ENCODE measurements around the gene FRMD4A. TPM values are rescaled to one million over a fixed set of nuclear protein-coding genes. Genes with fewer than 3 reads are reported as not detected.

Gene FRMD4A
- total and polyA plus RNA-seq, 11 donors = 12.2 to 58.1 (median 28.1) TPM

- Histone ChIP-seq H3K36me3 (no peaks in the 10 kb centered on the region), H3K27ac (no peak overlapping the region), H3K27me3 (no peaks in the 10 kb centered on the region), H3K4me1 (peaks cover 0 to 11% (median 5%) of the 10 kb centered on the region in 12 donors), H3K4me3 (no peak overlapping the region), H3K9me3 (no peaks in the 10 kb centered on the region)
- 77 to 87% (median 85%) methylated on average over 9 of the region's 9 CpGs for WGBS, 4 donors
- DNase-seq (no peak), ATAC-seq (no peak)
- TF ChIP-seq CTCF (IDR thresholded peaks at IDR 0.05) = no peak
- no peak for TF ChIP-seq POLR2A (IDR thresholded peaks at IDR 0.05)
- intact Hi-C loops (cut with DNase I) = no loop called here
Observed at GRCh38 chr10:14003517-14004184, 327.1 kb downstream of the FRMD4A start.

GRCh38 chr10:14001298-14002040 lies 329.3 kb downstream of the FRMD4A start:
- TF ChIP-seq CTCF (IDR thresholded peaks at IDR 0.05) = no peak
- TF ChIP-seq POLR2A (IDR thresholded peaks at IDR 0.05) = no peak
- WGBS, 4 donors = 84 to 88% (median 87%) methylated on average over 10 of the region's 10 CpGs
- H3K4me3 ChIP-seq = no peak overlapping the region
- ATAC-seq (no peak), DNase-seq (no peak)
- intact Hi-C loops (cut with DNase I) = no loop called here
- H3K4me1 ChIP-seq = peaks cover 0 to 11% (median 0%) of the 10 kb centered on the region in 12 donors
- no peaks in the 10 kb centered on the region for H3K9me3 ChIP-seq
- H3K27ac ChIP-seq = no peak overlapping the region
- no peaks in the 10 kb centered on the region for H3K36me3 ChIP-seq
- no peaks in the 10 kb centered on the region for H3K27me3 ChIP-seq

GRCh38 chr10:13998163-13998835 lies 332.4 kb downstream of the FRMD4A start:
- intact Hi-C loops (cut with DNase I) = loop anchor here in 1 of 10 donors (10.0 kb wide), 1 partner anchor 183 kb away; no protein-coding TSS in a partner anchor

More at GRCh38 chr10:13998163-13998835, 332.4 kb downstream of the FRMD4A start:
- 29 to 38% (median 34%) methylated on average over 5 of the region's 5 CpGs for WGBS, 4 donors
- Histone ChIP-seq H3K27ac (no peak overlapping the region), H3K27me3 (no peaks in the 10 kb centered on the region), H3K36me3 (no peaks in the 10 kb centered on the region), H3K4me1 (peaks cover 0 to 19% (median 5%) of the 10 kb centered on the region in 12 donors), H3K4me3 (no peak overlapping the region), H3K9me3 (no peaks in the 10 kb centered on the region)
- no peak for DNase-seq
- TF ChIP-seq POLR2A (IDR thresholded peaks at IDR 0.05) = no peak
- no peak for TF ChIP-seq CTCF (IDR thresholded peaks at IDR 0.05)
- peak in 3 of 4 donors; percentile 28 to 60 (median 45) for ATAC-seq

Data from heart left ventricle (tissue), 16 donors.